Measurements from ENCODE around the gene CDC27.
"Not testable (repeated sequence)": the region's sequence is repeated elsewhere in the genome, so short reads cannot be mapped to it uniquely, and the experiment has no call there.

CDC27 gene

GRCh38 chr17:47188876-47189731, at the start of gene CDC27:
Gene CDC27 (minus strand): TSS chr17:47189295. CDS start chr17:47189172, 123 bp downstream.
- DNase-seq (ENCODE audit: low read depth, low spot score): peak; percentile 72
- H3K27ac ChIP-seq: peak within 1 kb of the TSS; percentile 89

DNA sequence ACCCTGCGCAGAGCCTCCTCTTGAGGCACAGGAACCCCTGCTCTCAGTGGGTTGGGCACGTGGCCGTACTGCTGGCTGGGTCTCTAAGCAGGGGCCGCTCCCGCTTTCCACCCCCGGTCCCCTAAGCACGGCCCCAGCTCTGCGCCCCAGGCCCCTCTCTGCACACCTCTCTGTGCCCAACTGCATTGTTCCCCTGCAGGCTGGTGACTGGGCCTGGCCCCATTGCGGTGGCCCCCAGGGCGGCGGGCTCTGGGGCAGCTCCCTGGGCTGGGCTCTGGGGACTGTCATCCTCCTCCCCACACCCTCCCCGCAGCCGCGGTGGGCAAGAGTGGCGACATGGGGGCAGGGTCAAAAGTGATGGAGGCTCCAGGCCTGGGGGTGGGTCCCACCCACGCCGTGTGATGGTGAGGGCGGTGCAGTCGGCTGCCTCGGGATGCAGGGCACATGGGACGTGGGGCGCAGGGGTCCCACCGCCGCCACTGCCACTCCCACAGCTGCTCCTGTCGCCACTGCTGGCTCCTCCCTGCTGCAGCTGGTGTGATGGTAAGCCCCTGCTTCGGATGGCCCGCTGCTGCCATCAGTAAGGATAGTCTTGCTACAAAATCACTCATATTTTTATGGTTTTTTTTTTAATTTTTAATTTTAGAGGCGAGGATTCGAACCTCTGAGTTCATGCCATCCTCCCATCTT, 49.4 kb upstream of the CDC27 start:
- no peak for DNase-seq (ENCODE audit: low read depth, low spot score)
- H3K27ac ChIP-seq: no peak overlapping the region

DNA sequence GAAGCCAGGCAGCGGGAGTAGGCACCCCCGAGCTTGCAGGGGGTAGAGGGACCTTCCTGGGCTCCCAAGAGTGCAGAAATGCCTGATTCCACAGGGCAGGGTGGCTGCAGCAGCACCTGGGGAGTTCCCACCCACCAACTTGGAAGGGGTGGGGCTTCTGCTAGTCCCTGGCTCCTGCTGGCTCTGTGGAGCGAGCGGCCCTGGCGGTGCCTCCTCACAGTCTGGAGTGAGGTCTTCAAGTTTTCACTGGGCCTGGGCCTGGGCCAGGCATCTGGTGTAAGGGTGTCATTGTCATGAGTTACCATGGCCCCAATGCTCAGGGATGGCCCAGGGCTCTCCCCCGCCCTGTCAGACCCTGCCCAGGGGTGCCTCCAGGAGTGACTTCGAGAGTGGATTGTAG, 48.7 kb upstream of the CDC27 start:
- DNase-seq (ENCODE audit: low read depth, low spot score): no peak
- H3K27ac ChIP-seq: no peak overlapping the region

DNA sequence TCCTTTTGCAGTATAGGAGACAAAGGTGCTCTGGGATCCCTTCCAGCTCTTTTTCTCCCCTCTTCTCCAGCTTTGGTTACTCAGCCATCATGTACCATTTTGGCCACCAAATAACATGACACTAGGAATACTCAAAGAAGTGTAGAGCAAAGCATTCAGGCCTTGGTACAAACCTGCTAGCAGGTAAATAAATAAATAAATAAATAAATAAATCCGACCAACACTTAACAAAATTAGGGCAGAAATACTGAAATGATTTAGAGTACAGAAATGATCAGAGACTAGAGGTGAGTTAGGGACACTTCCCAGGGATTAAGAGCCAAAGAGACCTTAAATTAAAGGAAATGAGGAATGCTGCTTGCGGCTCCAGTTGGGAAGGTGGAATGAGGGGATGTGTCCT, 46.8 kb upstream of the CDC27 start:
- H3K27ac ChIP-seq: no peak overlapping the region
- DNase-seq (ENCODE audit: low read depth, low spot score): no peak

- H3K27ac ChIP-seq: no peak overlapping the region
- DNase-seq (ENCODE audit: low read depth, low spot score): no peak
These were observed 46.4 kb upstream of the CDC27 start for GRCh38 chr17:47235506-47235905.

DNA sequence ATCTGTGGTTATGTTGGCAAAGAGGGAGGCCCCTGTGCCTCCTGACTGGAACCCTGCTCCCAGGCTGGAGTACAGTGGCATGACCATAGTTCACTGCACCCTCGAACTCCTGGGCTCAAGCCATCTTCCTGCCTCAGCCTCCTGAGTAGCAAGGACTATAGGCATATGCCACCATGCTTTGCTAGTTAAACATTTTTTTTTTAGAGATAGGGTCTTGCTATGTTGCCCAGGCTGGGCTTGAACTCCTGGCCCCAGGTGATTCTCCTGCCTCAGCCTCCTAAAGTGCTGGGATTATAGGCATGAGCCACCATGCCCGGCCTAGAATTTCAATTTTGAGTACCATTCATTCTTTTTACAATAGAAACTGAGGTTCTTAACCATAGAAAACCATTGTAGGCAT, 43.4 kb upstream of the CDC27 start:
- no peak for DNase-seq (ENCODE audit: low read depth, low spot score)
- no peak overlapping the region for H3K27ac ChIP-seq

DNA sequence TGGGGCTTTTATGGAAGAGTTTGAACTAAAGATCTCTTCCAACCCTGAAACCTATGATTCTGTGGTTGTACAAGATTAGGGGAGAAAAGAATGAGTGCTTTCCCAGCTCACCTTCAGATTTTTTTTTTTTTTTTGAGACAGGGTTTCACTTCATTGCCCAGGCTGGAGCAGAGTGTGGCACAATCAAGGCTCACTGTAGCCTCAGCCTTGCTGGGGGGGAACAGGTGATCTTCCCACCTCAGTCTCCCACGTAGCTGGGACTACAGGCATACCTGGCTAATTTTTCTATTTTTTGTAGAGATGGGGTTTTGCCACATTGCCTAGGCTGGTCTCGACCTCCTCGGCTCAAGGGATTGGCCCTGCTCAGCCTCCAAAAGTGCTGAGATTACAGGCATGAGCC, 42.8 kb upstream of the CDC27 start:
- no peak for DNase-seq (ENCODE audit: low read depth, low spot score)
- no peak overlapping the region for H3K27ac ChIP-seq

DNA sequence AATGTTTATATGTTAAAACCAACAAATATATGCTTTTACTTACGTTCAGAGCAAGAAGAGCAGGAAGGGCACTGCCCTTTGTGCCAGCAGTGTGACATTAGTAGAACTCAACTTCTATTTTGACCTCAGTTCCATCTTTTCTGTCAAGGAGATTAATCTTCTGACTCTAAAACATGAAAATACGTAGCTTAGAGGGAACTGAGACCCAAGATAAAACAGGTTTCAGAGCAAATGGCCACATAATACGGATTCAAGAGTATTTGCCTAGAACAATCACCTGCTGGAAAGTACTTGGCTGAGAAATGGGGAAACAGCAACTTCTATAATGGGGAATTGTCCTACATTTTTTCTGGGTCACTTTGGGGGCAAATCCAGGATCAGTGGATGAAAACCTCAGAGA, 42.2 kb upstream of the CDC27 start:
- no peak for DNase-seq (ENCODE audit: low read depth, low spot score)
- no peak overlapping the region for H3K27ac ChIP-seq

GRCh38 chr17:47230864-47231263, 41.8 kb upstream of the CDC27 start:
- no peak overlapping the region for H3K27ac ChIP-seq
- no peak for DNase-seq (ENCODE audit: low read depth, low spot score)

- H3K27ac ChIP-seq: no peak overlapping the region
- DNase-seq (ENCODE audit: low read depth, low spot score): peak; percentile 70
These were observed 40.7 kb upstream of the CDC27 start for GRCh38 chr17:47229535-47230443.

DNA sequence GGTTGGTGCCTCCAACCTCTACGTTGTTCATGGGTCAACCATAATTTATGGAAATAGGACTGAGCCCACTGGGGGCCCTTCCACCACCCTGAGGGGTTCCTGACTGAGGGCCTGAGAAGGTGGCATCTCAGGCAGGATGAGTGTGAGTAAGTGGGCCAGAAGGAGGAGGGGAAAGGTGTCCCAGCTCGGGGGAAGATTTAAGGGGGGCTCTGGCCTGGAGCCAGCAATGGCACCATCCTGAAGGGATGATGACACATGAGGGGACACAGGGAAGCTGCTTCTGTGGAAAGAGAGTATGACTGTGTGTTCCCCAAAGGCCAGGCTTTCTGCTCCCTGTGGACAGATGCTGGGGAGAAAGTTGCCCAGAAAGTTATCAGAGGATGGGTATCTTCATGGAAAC, 38.8 kb upstream of the CDC27 start:
- no peak for DNase-seq (ENCODE audit: low read depth, low spot score)
- H3K27ac ChIP-seq: no peak overlapping the region

GRCh38 chr17:47225911-47226688, 37.0 kb upstream of the CDC27 start:
- no peak for DNase-seq (ENCODE audit: low read depth, low spot score)
- no peak overlapping the region for H3K27ac ChIP-seq

DNA sequence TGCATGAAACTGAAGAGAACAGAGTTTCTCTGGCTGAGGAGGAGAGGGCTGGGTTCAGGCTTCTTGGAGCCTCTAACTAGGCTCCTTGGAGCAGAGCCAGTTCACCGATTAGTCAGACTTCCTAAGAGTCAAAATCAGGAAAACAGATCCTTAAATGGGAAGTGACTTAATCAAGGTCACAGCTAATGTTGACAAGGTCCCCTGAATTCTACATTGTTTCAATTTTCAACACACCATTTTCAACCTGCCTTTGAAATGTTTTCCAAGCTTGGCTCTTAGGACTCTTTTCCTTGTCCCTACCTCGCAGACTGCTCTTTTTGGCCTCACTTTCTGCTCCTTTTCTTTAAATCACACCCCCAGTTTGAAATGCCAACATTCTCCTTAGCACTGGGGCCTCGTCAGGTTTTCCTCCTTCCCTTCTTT, 36.4 kb upstream of the CDC27 start:
- H3K27ac ChIP-seq: no peak overlapping the region
- peak; percentile 20 for DNase-seq (ENCODE audit: low read depth, low spot score)

DNA sequence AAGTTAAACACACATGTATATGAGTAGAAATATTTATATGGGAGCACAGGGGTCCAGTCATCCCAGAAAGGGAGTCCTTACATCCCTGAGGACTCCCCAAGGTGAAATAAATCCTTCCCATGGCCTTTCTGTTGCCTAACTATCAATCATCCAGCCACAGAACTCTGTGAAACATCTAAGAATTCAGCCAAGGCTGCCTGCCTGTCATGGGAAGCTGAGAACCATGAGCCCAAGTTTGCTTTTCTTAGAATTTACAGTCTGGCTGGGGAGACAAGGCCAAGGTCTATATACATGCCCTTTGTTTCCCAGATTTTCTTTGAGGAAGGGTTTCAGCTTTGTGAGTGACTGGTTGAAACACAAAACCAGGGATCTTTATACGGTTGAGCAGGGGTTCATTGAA, 35.9 kb upstream of the CDC27 start:
- DNase-seq (ENCODE audit: low read depth, low spot score): no peak
- no peak overlapping the region for H3K27ac ChIP-seq

DNA sequence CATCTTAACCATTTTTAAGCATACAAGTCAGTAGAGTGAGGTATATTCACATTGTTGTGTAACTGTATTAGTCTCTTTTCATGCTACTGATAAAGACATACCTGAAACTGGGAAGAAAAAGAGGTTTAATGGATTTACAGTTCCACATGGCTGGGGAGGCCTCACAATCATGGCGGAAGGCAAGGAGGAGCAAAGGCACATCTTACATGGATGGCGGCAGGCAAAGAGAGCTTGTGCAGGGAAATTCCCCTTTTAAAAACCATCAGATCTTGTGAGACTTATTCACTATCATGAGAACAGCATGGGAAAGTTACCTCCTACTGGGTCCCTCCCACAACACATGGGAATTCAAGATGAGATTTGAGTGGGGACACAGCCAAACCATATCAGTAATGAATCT, 35.0 kb upstream of the CDC27 start:
- H3K27ac ChIP-seq; DNase-seq (ENCODE audit: low read depth, low spot score): not testable (repeated sequence)

DNA sequence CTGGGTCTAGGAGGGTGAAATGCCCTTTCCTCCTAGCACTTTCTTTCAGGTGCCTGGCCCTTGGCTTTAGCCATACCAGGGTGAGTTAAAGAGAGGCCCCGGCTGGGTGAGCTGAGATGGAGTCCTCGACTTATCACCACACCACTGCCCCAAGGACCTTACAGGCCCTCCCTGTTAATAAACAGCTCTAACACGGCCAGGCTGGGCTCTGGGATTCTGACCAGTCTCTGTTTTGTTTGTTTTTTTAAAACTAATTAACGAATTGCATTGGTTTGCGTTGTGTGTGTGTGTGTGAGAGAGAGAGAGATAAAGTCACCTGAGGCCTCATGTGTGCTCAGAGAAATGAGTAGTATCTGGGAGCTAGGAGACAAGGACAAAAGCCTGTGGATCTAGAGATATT, 34.4 kb upstream of the CDC27 start:
- H3K27ac ChIP-seq: peak overlapping the region; percentile 4
- DNase-seq (ENCODE audit: low read depth, low spot score): no peak

DNA sequence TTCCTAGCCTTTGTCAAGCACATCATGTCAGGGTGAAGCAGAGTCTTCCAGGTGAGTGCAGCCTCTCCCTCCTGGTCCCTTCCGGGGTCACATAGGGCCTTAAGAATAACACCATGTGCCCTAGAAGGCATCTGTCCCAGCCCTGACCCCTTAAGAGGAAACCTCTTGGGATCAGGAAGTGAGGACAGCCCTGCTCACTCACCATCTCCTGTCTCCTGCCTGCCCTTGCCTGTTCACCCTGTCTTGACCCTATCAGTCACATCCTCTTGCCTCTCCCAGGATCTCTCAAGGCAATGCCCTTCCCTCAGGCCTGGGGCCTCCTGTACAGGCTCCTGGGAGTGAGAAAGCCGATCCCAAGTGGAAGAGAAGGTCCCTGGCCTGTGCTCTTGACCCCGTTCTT, 33.9 kb upstream of the CDC27 start:
- peak overlapping the region; percentile 4 for H3K27ac ChIP-seq
- DNase-seq (ENCODE audit: low read depth, low spot score): no peak

DNA sequence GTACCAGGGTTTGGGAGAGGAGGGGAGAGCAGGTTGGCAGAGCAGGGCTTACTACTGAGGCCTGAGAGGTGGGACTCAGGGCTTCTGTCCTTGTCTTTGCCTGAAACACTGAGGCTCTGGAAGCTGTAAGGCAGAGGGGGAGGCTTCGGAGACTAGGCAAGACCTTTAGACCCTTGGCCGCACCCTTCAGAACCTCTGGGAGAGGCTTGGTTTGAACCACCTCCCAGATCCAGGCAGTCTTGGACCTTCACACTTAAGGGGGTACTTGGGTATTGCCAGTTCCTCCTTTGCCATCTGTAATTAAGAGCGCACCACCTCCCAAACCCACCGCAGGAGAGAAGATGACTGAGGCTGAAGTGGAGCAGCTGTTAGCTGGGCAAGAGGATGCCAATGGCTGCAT, 33.0 kb upstream of the CDC27 start:
- no peak overlapping the region for H3K27ac ChIP-seq
- no peak for DNase-seq (ENCODE audit: low read depth, low spot score)

DNA sequence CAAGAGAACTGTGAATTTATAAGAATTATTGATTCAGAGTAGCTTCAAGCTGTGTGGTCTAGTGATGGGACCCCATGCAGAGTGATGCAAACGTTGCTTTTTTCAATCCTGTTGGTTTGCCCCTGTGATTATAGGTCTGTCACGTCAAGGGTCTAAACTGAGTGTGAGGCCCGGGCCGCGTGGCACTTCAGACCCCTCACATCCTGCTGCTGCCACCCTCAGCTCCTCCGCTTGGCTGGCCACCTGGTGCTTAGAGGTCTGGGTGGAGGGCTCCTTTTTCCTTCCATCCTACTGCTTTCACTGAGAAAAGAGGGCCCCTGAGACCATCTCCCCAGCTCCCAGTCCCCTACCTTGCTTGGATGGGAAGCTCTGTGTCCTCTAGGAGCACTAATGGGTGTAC, 32.1 kb upstream of the CDC27 start:
- H3K27ac ChIP-seq: no peak overlapping the region

DNA sequence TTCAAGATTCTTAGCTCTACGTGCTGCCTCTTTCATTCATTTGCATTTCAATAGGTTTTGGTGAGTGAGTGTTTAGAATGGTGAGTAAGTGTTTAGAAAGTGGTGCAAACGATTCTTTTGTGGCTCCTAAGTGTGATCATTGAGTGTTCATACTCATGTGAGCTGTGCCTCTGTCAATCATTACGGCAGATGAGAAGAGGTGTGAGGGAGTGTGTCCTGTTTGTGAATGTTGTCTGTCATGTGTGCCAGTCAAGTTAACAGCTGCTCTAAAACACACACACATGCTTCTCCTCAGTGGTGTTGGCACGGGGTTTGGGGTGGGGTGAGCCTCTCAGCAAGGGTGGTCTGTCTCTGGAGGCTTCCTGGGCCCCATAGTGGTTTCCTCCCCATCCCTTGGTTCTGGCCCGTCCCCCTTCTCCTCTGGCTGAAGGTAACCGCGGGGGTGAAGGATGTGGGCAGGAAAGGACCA, 31.5 kb upstream of the CDC27 start:
- DNase-seq (ENCODE audit: low read depth, low spot score): no peak
- no peak overlapping the region for H3K27ac ChIP-seq

More for the DNA sequence above, 32.1 kb upstream of the CDC27 start:
- no peak for DNase-seq (ENCODE audit: low read depth, low spot score)
